Measurements from ENCODE around the gene MAB21L4.

Gene MAB21L4

GRCh38 chr2:240902615-240903041 is 6.7 kb upstream of the MAB21L4 start:
- no peak overlapping the region for H3K4me3 ChIP-seq (ENCODE audit: low read depth, low read length)
- DNase-seq, result no peak
- H3K27me3 ChIP-seq (replicated peaks), result peaks cover 2% of the 10 kb centered on the region
- H3K27ac ChIP-seq, result no peak overlapping the region
- H3K36me3 ChIP-seq (replicated peaks), result no peaks in the 10 kb centered on the region
- in situ Hi-C loops (cut with HindIII; ENCODE audit: low pct_ligation_motif_present, low sequenced_read_pairs), result no loop called here
- TF ChIP-seq CTCF (IDR thresholded peaks at IDR 0.05; ENCODE audit: low read depth, low read length, missing control alignments), result no peak

GRCh38 chr2:240901986-240902614 is 6.1 kb upstream of the MAB21L4 start:
- no peak for DNase-seq
- no peak for TF ChIP-seq CTCF (IDR thresholded peaks at IDR 0.05; ENCODE audit: low read depth, low read length, missing control alignments)
- Histone ChIP-seq H3K4me3 (ENCODE audit: low read depth, low read length) (no peak overlapping the region), H3K27me3 (replicated peaks) (peaks cover 2% of the 10 kb centered on the region), H3K27ac (no peak overlapping the region), H3K36me3 (replicated peaks) (no peaks in the 10 kb centered on the region)
- in situ Hi-C loops (cut with HindIII; ENCODE audit: low pct_ligation_motif_present, low sequenced_read_pairs), result no loop called here

GRCh38 chr2:240900141-240900860 is 4.3 kb upstream of the MAB21L4 start:
- Histone ChIP-seq H3K36me3 (replicated peaks) (no peaks in the 10 kb centered on the region), H3K4me3 (ENCODE audit: low read depth, low read length) (no peak overlapping the region), H3K27ac (no peak overlapping the region), H3K27me3 (replicated peaks) (no peaks in the 10 kb centered on the region)
- in situ Hi-C loops (cut with HindIII; ENCODE audit: low pct_ligation_motif_present, low sequenced_read_pairs), result no loop called here
- no peak for TF ChIP-seq CTCF (IDR thresholded peaks at IDR 0.05; ENCODE audit: low read depth, low read length, missing control alignments)
- no peak for DNase-seq

- no peaks in the 10 kb centered on the region for H3K36me3 ChIP-seq (replicated peaks)
- no peak for TF ChIP-seq CTCF (IDR thresholded peaks at IDR 0.05; ENCODE audit: low read depth, low read length, missing control alignments)
- H3K27me3 ChIP-seq (replicated peaks), result no peaks in the 10 kb centered on the region
- H3K27ac ChIP-seq, result no peak overlapping the region
- in situ Hi-C loops (cut with HindIII; ENCODE audit: low pct_ligation_motif_present, low sequenced_read_pairs), result no loop called here
- DNase-seq, result no peak
- no peak overlapping the region for H3K4me3 ChIP-seq (ENCODE audit: low read depth, low read length)
Observed at GRCh38 chr2:240899468-240899865, 3.5 kb upstream of the MAB21L4 start.

GRCh38 chr2:240898731-240899467 is 2.9 kb upstream of the MAB21L4 start:
- in situ Hi-C loops (cut with HindIII; ENCODE audit: low pct_ligation_motif_present, low sequenced_read_pairs), result no loop called here
- Histone ChIP-seq H3K36me3 (replicated peaks) (no peaks in the 10 kb centered on the region), H3K27me3 (replicated peaks) (no peaks in the 10 kb centered on the region), H3K27ac (no peak overlapping the region), H3K4me3 (ENCODE audit: low read depth, low read length) (no peak overlapping the region)
- DNase-seq, result no peak
- TF ChIP-seq CTCF (IDR thresholded peaks at IDR 0.05; ENCODE audit: low read depth, low read length, missing control alignments), result no peak
